ENCODE data around the gene SOX9. TPM values are rescaled to one million over a fixed set of nuclear protein-coding genes. Genes with fewer than 3 reads are reported as not detected.

Gene SOX9
- total and polyA plus RNA-seq, 2 of the 8 experiments (the other 6 are each of a cell fraction or from before 2014, with no cell fraction given): 1.9 to 4.9 TPM

DNA sequence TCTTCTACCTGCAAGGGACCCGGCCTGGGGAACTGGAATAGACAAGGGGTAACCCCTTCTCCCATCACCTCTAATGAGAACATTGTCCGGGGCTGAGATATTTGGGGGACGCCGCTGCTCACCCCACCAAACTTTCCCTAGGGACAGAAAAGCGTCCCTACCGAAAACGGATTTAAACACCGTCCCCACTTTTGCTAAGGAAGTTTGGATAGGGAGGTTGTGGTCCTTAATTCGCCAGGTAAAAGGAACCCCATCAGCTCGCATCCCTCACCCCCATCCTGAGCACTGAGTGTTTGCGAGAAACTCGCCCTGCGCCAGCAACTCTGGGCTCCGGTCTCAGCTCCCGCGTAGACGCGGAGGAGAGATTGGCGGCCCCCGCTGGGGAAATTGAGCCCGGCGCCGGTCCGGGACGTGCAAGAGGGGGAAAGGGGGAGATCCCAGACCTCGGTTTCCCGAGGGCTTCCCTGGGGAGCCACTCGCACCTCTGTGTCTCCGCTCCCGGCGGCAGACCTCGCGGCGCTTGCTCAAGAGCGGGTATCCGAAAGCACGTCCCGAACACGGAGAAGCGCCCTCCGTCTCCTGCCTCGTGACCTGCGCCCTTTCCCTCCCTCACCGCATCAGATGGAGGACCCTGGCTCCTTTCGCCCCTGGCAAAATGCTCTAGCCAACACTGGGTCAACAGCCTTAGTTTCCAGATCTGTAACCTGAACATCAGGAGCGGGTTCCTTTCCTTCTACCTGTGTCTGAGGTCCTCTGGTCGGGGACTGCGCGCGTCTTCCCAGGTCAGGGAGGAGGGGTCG, 3.1 kb upstream of the SOX9 start:
- Histone ChIP-seq H3K79me2 (ENCODE audit: control insufficient read depth in 1 of 2, insufficient read depth in 2 of 2, low read length in 2 of 2) (no peaks in the 10 kb centered on the region), H2BK15ac (ENCODE audit: low read length) (no peak overlapping the region), H3K18ac (ENCODE audit: extremely low read depth, low read length) (peak overlapping the region; percentile 0; the same call in 1 of the 2 replicates), H3K79me1 (ENCODE audit: low read depth, low read length) (no peaks in the 10 kb centered on the region), H3K27ac (ENCODE audit: low read depth, low read length) (no peak overlapping the region), H3K27me3 (replicated peaks in 1 of 4; ENCODE audit: control insufficient read depth in 3 of 4, extremely low read depth in 1 of 4, insufficient read depth in 3 of 4, low read length in 3 of 4) (peaks cover 33 to 73% (median 61%) of the 10 kb centered on the region in 4 experiments), H4K5ac (ENCODE audit: insufficient read length, low read depth, low read length) (no peak overlapping the region), H3K4me1 (replicated peaks in 1 of 4; ENCODE audit: control insufficient read depth in 3 of 4, insufficient read depth in 4 of 4, low read length in 3 of 4) (peaks cover 0 to 16% (median 14%) of the 10 kb centered on the region in 4 experiments; a peak in 6 of 7 replicates), H4K8ac (ENCODE audit: extremely low read depth, insufficient read depth, low read length) (no peak overlapping the region; the same call in 1 of the 2 replicates), H3K9ac (replicated peaks in 1 of 4; ENCODE audit: extremely low read depth in 1 of 4, low read depth in 3 of 4, low read length in 3 of 4) (no peak overlapping the region), H3K56ac (replicated peaks; ENCODE audit: insufficient read length, low read depth, low read length) (no peak overlapping the region), H2BK20ac (ENCODE audit: low read length) (no peak overlapping the region), H3K9me3 (ENCODE audit: insufficient read depth in 2 of 2, low read depth in 1 of 2, low read length in 1 of 2) (no peaks in the 10 kb centered on the region), H4K20me1 (replicated peaks in 1 of 2; ENCODE audit: control insufficient read depth in 1 of 2, insufficient read depth in 2 of 2, low read length in 2 of 2) (peaks cover 3 to 7% of the 10 kb centered on the region in 2 experiments), H4K91ac (replicated peaks; ENCODE audit: insufficient read length, low read length) (no peak overlapping the region), H3K4ac (replicated peaks; ENCODE audit: insufficient read length, low read depth, low read length) (no peak overlapping the region), H2AFZ (ENCODE audit: low read length) (no peak overlapping the region), H3K23me2 (ENCODE audit: low read depth, low read length) (peaks cover 41% of the 10 kb centered on the region), H2BK12ac (ENCODE audit: low read depth, low read length) (no peak overlapping the region), H3K36me3 (ENCODE audit: control insufficient read depth in 2 of 4, insufficient read depth in 4 of 4, low read length in 3 of 4) (peaks cover 0 to under 1% (median 0%) of the 10 kb centered on the region in 4 experiments; a peak in 1 of 8 replicates), H3K14ac (ENCODE audit: insufficient read length) (no peak overlapping the region), H3K4me3 (ENCODE audit: extremely low read depth in 1 of 4, insufficient read depth in 2 of 4, low read depth in 3 of 4, low read length in 4 of 4) (peak overlapping the region; percentile 34 to 60 (median 48)), H3K4me2 (ENCODE audit: insufficient read depth in 1 of 2, low read depth in 2 of 2, low read length in 2 of 2) (peak overlapping the region; percentile 74 to 77), H2BK5ac (ENCODE audit: low read depth, low read length) (no peak overlapping the region), H2BK120ac (replicated peaks; ENCODE audit: low read depth, low read length) (no peak overlapping the region), H3K23ac (ENCODE audit: insufficient read length) (no peak overlapping the region), H2AK5ac (ENCODE audit: low read depth, low read length) (no peak overlapping the region)
- DNase-seq (ENCODE audit: low read depth in 1 of 2, low spot score in 2 of 2): peak in 1 of 2 experiments; percentile 72
- FAIRE-seq: no peak
- CTCF ChIA-PET (ENCODE audit: partially characterized antibody): interaction anchor here (0.6 to 3.0 kb wide), 16 partner anchors 10 to 447 kb away, joined by 3 to 12 read pairs (median 3); no protein-coding TSS in a partner anchor
- WGBS, 2 experiments (ENCODE audit: extremely low coverage in 1 of 2, insufficient coverage in 1 of 2, insufficient read length in 1 of 2, insufficient replicate concordance in 2 of 2, low coverage in 1 of 2, low lambda C conversion rate in 2 of 2, missing lambda C conversion rate in 1 of 2): 4% methylated on average over 49 of the region's 51 CpGs; no CpG with 5 or more reads in 1 of the 2 experiments
- POLR2A ChIA-PET (ENCODE audit: partially characterized antibody): no interaction called here
- TF ChIP-seq SP4 (IDR thresholded peaks at IDR 0.05; ENCODE audit: low read length): no peak
- no peak for TF ChIP-seq TEAD4 (IDR thresholded peaks at IDR 0.05; ENCODE audit: low read depth, low read length)
- no peak for TF ChIP-seq HDAC2 (IDR thresholded peaks at IDR 0.05; ENCODE audit: borderline replicate concordance in 1 of 2, low read depth in 2 of 2, low read length in 2 of 2)
- no peak for TF ChIP-seq SP1 (IDR thresholded peaks at IDR 0.05; ENCODE audit: low read depth, low read length)
- TF ChIP-seq CHD1 (IDR thresholded peaks at IDR 0.05; ENCODE audit: low read depth, low read length): no peak
- TF ChIP-seq, protein P1, sequence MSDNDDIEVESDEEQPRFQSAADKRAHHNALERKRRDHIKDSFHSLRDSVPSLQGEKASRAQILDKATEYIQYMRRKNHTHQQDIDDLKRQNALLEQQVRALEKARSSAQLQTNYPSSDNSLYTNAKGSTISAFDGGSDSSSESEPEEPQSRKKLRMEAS (IDR thresholded peaks at IDR 0.05): peak; percentile 77
- TF ChIP-seq SAP30 (IDR thresholded peaks at IDR 0.05; ENCODE audit: insufficient read depth, insufficient replicate concordance, low read length): no peak
- no peak for TF ChIP-seq EGR1 (IDR thresholded peaks at IDR 0.05; ENCODE audit: borderline replicate concordance, low read depth, low read length)
- TF ChIP-seq POU5F1 (IDR thresholded peaks at IDR 0.05; ENCODE audit: low read depth, low read length): no peak
- no peak for TF ChIP-seq GTF2F1 (IDR thresholded peaks at IDR 0.05; ENCODE audit: borderline replicate concordance, low read depth, low read length)
- no peak for TF ChIP-seq ATF3 (IDR thresholded peaks at IDR 0.05; ENCODE audit: insufficient read depth, low read depth, low read length)
